ENCODE data around the gene MDM1.

- TF ChIP-seq SIN3A (IDR thresholded peaks at IDR 0.05; ENCODE audit: low read depth): no peak
- TF ChIP-seq POLR2AphosphoS5 (IDR thresholded peaks at IDR 0.05; ENCODE audit: low read depth, low read length): no peak
- TF ChIP-seq CTCF (IDR thresholded peaks at IDR 0.05 in 2 of 3, conservative IDR thresholded peaks at IDR 0.05 in 1 of 3; ENCODE audit: borderline replicate concordance in 1 of 3, insufficient read depth in 1 of 3, low read depth in 2 of 3, low read length in 2 of 3): no peak
- TF ChIP-seq REST (IDR thresholded peaks at IDR 0.05; ENCODE audit: low read depth): no peak
- TF ChIP-seq EZH2phosphoT487 (IDR thresholded peaks at IDR 0.05; ENCODE audit: borderline replicate concordance): no peak
- no peak for TF ChIP-seq POLR2A (IDR thresholded peaks at IDR 0.05; ENCODE audit: borderline replicate concordance, extremely low read depth, insufficient read depth, insufficient read length)
- no peak for TF ChIP-seq MAX (IDR thresholded peaks at IDR 0.05)
- no peak for TF ChIP-seq CEBPB (IDR thresholded peaks at IDR 0.05; ENCODE audit: low read depth)
- no peak for TF ChIP-seq EGR1 (IDR thresholded peaks at IDR 0.05; ENCODE audit: low read depth)
Measured at GRCh38 chr12:68245180-68246021, 86.8 kb downstream of the MDM1 start.
